DND-41 (cell line): ENCODE data around the gene SERAC1.

ENCODE experiments used
- ATAC-seq: fragments of 200-7000 bp; cut with Tn5 transposase; 3 replicates; pipeline ENCODE4 v1.9.1; 2021; ENCODE audit warnings: low read depth; ENCODE audit not compliant: insufficient read depth
- DNase-seq: peaks from one replicate; pipeline ENCODE4 v3.0.0-alpha.2; 2020
- H2AFZ ChIP-seq: 2 replicates; pipeline ENCODE4 v1.6.0; 2012; ENCODE audit warnings: low read depth, low read length
- H3K27ac ChIP-seq: 2 replicates; pipeline ENCODE4 v1.5.1; 2012; ENCODE audit warnings: low read length, inconsistent platforms
- H3K27me3 ChIP-seq: fragments of 200-600 bp; sonication (generic); 2 replicates; pipeline ENCODE4 v1.6.0; 2012; ENCODE audit warnings: low read length, mild to moderate bottlenecking, inconsistent platforms; ENCODE audit not compliant: insufficient read depth, poor library complexity
- H3K36me3 ChIP-seq: 2 replicates; pipeline ENCODE4 v1.5.1; 2012; ENCODE audit warnings: low read length, inconsistent platforms; ENCODE audit not compliant: insufficient read depth
- H3K4me1 ChIP-seq: 2 replicates; pipeline ENCODE4 v1.5.1; 2012; ENCODE audit warnings: mild to moderate bottlenecking, low read length; ENCODE audit not compliant: insufficient read depth
- H3K4me2 ChIP-seq: 2 replicates; pipeline ENCODE4 v1.6.0; 2012; ENCODE audit warnings: mild to moderate bottlenecking, moderate library complexity, low read length, inconsistent platforms; ENCODE audit not compliant: insufficient read depth
- H3K4me3 ChIP-seq, 2 experiments: fragments of 200-600 bp in 1 of 2; shearing (Covaris generic) in 1 of 2; 2 replicates each; pipeline ENCODE4 v1.5.1; 2012 to 2016; ENCODE audit warnings: inconsistent platforms in 2 of 2, low read length in 2 of 2, mild to moderate bottlenecking in 2 of 2, low read depth in 1 of 2, moderate library complexity in 1 of 2
- H3K79me2 ChIP-seq: 2 replicates; pipeline ENCODE4 v1.6.0; 2012; ENCODE audit warnings: low read length, inconsistent platforms; ENCODE audit not compliant: insufficient read depth
- H3K9ac ChIP-seq: 2 replicates; pipeline ENCODE4 v1.6.0; 2012; ENCODE audit warnings: low read depth, mild to moderate bottlenecking, inconsistent platforms, low read length, moderate library complexity
- H3K9me3 ChIP-seq: 2 replicates; pipeline ENCODE4 v1.5.1; 2012; ENCODE audit warnings: low read length, moderate library complexity, mild to moderate bottlenecking, inconsistent platforms; ENCODE audit not compliant: insufficient read depth, severe bottlenecking
- H4K20me1 ChIP-seq: 2 replicates; pipeline ENCODE4 v1.6.0; 2012; ENCODE audit warnings: low read length; ENCODE audit not compliant: insufficient read depth
- CTCF ChIP-seq: IDR thresholded peaks from 2 replicates; pipeline ENCODE4 v1.5.1; 2012; ENCODE audit warnings: borderline replicate concordance, low read length, moderate library complexity, mild to moderate bottlenecking; ENCODE audit not compliant: poor library complexity, severe bottlenecking; ENCODE audit errors: extremely low read depth
- EZH2 ChIP-seq: IDR thresholded peaks from 3 replicates; pipeline ENCODE4 v1.6.1; 2012; ENCODE audit warnings: borderline replicate concordance, low read depth, mild to moderate bottlenecking, moderate library complexity, low read length, inconsistent platforms; ENCODE audit not compliant: severe bottlenecking

The SERAC1 gene

GRCh38 chr6:158066136-158066781 lies 101.8 kb downstream of the SERAC1 start:
- Histone ChIP-seq H2AFZ (no peak overlapping the region), H3K9me3 (no peaks in the 10 kb centered on the region), H3K4me1 (no peaks in the 10 kb centered on the region), H3K27me3 (no peaks in the 10 kb centered on the region), H3K79me2 (no peaks in the 10 kb centered on the region), H3K4me3 (no peak overlapping the region), H4K20me1 (no peaks in the 10 kb centered on the region), H3K9ac (no peak overlapping the region), H3K4me2 (no peak overlapping the region), H3K27ac (no peak overlapping the region), H3K36me3 (peaks cover 69% of the 10 kb centered on the region)
- TF ChIP-seq EZH2 (no peak), CTCF (no peak)
- no peak for DNase-seq
- ATAC-seq, result no peak

- Histone ChIP-seq H4K20me1 (no peaks in the 10 kb centered on the region), H3K79me2 (no peaks in the 10 kb centered on the region), H3K27ac (no peak overlapping the region), H2AFZ (no peak overlapping the region), H3K9me3 (no peaks in the 10 kb centered on the region), H3K4me3 (no peak overlapping the region), H3K36me3 (peaks cover 61% of the 10 kb centered on the region), H3K4me2 (no peak overlapping the region), H3K27me3 (no peaks in the 10 kb centered on the region), H3K9ac (no peak overlapping the region), H3K4me1 (no peaks in the 10 kb centered on the region)
- TF ChIP-seq CTCF (no peak), EZH2 (no peak)
- ATAC-seq (no peak), DNase-seq (no peak)
Observed at GRCh38 chr6:158064725-158065251, 103.3 kb downstream of the SERAC1 start.

- no peak for ATAC-seq
- peaks cover 59% of the 10 kb centered on the region for H3K36me3 ChIP-seq
Observed at GRCh38 chr6:158063736-158064135, 104.3 kb downstream of the SERAC1 start.

More at GRCh38 chr6:158063736-158064135, 104.3 kb downstream of the SERAC1 start:
- Histone ChIP-seq H3K4me3 (no peak overlapping the region), H4K20me1 (no peaks in the 10 kb centered on the region), H3K27me3 (no peaks in the 10 kb centered on the region), H3K9ac (no peak overlapping the region), H3K9me3 (no peaks in the 10 kb centered on the region), H2AFZ (no peak overlapping the region), H3K79me2 (no peaks in the 10 kb centered on the region), H3K27ac (no peak overlapping the region), H3K4me1 (no peaks in the 10 kb centered on the region), H3K4me2 (no peak overlapping the region)
- no peak for DNase-seq
- TF ChIP-seq EZH2, result no peak
- no peak for TF ChIP-seq CTCF
